Pulmonary artery endothelial cell (primary cell): ENCODE results near the gene PFDN2. TPM values are rescaled to one million over a fixed set of nuclear protein-coding genes. Genes with fewer than 3 reads are reported as not detected.
"Not testable (repeated sequence)": the region's sequence is repeated elsewhere in the genome, so short reads cannot be mapped to it uniquely, and the experiment has no call there.

Experiments
- DNase-seq: peaks from one replicate; pipeline ENCODE4 v3.0.0-alpha.2; 2011; ENCODE audit warnings: low read depth, low spot score
- total RNA-seq: library from RNA; depleted of rRNA; stranded (reverse); fragments of >200 nt; gene quantifications from 2 replicates; pipeline ENCODE4 v1.2.3, GENCODE V29; 2014

The PFDN2 gene
- total RNA-seq, 1 donor from 2014 or later = 56.3 TPM

DNA sequence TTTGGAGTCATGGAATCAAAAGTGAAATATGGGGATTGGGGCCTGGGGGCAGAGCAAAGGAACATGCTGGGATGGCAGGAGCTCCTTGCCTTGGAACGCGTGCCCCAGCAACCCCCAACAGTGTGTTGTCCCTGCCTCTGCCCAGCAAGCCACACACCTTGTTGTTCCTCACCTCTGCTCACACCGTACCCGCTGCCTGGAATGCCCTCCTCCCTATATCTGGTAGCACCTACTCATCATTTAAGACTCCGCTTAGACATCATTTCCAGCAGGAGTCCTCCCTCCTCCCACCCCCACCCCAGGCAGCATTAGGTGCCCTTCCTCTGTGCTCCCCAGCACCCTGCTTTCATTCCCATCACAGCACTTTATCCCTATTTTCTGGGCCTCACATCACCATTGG is 36.3 kb downstream of the PFDN2 start:
- no peak for DNase-seq

DNA sequence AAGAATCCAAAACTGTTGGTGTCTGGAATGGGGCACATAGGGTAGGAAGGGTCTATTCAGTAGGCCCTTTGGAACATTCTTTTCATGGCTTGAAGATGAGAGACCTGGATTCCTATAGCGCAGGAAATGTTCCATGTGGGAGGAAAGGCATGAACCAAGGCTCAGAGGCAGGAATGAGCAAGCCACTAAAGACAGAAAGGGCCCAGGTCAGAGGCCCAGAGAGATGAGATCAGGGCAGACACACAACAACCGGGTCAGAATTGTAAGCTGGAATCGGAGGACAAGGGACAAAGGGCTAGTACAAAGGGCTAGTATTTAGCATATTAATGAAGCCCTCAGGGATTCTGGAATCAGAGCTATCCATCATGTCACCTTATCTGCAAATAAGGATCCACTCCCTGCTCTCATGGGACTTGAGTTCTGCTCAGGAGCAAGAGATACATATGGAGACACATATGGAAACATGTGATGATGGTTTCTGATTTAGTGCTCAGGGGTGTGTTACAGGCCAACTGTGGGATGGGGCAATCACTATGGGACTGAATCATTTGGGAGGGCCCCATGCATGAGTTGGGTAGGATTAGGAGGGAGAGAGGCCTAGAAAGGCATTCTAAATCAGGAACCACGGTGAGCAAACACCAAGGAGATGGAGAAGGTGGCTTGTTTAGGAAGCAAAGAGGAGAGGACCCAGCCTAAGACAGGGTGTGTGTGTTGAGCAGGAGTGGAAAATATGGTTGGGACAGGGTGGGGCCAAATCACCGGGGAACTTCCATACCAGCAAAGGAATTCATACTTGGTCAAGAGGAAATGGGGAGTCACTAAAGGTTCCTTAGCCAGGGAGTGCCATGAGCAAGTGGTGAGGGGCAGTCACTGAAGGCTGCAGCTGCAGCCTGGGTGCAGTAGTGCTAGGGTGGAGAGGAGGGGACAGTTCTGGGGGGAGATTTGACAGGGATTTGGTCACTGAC is 37.1 kb downstream of the PFDN2 start:
- DNase-seq = no peak

DNA sequence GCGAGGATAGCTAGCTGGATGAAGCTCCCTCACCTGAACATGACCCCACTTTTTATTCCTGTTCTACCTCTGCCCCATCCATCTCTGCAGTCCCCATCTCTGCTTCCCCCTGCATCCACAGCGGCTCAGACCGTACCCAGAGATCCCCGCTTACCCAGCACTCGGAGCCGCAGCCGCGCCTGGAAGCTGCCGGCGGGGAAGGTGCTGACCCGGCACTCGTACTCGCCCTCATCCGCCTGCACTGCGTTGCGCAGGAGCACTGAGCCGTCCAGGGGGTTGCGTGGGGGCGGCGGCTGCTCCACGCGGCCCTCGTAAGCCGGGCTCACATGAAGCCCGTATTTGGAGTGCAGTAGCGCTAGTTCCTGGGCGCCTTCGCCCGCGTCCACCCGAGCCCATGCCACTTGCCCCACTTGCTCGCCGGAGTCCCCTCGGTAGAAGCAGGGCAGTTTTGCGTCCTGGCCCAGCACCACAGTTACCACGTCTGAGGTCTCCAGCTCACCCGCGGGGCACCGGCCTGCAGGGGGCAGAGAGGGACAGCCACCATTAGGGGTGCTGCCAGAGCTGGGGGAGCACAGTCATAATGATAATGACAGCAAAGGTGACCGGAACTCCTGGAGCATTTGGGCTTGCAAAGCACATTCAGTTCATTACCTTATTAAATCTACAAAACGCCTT is 38.3 kb downstream of the PFDN2 start:
- no peak for DNase-seq

- DNase-seq = no peak
These were observed 40.4 kb downstream of the PFDN2 start for GRCh38 chr1:161077426-161077825.

GRCh38 chr1:161076410-161076809 is 41.4 kb downstream of the PFDN2 start:
- no peak for DNase-seq

DNA sequence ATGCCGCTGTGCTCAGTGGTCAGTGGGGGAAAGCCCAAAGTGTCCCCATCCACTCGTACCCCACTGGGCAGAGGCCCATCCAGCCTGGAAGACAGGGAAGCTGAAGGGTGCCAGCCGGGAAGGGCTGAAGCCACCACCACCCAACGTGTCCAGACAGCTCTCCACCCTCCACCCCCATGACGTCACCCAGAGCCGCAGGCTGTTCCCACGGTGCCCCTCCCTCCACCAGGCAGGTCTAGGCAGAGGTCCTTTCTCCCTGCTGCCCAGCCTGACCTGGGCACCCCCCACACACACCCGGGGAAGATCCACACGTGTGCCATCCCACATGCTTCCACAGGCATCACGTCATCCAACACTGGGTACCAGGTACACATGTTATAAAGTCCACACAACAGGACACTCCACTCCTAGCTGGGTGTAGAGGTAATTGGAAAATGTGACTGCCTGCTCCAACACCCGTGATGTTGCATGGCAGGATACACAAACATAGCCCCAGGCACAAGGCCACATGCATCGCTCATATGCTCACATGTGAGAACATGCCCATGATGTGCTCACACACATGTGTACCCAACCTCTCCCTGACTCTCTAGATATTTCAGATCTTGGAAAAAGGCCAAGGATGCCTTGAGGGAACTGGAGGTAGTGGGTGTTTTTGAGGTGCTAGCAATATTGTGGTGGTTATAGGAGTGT is 43.0 kb downstream of the PFDN2 start:
- DNase-seq = no peak

DNA sequence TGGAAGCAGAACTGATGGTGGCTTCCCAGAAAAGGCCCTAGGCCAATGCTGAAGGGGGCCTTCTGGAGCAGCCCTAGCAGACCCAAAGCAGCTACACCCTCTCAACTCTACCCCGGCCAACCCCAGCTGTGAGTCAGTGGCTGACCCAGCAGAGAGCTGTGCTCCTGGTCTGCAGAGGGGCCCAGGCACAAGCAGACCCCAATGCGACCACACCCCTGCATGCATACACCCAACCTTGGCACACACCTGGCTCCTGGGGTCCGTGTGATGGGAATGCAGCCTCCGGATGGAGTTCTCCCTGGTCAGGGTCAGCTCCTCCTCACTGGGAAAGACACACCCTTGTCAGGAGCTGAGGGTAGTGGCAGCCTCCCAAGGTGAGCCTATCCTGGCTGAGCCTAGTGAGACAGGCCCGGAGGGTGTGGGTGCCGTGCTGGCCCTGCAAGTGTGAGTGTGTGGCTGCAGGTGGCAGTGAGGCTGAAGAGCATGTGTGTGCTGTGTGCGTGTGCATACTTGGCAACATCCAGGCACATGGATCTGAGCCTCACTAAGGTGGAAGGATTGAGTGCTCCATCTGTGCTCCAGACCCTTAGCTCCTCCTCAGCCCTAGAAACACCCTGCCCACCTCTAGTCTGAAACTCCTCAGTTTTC is 44.2 kb downstream of the PFDN2 start:
- no peak for DNase-seq

DNA sequence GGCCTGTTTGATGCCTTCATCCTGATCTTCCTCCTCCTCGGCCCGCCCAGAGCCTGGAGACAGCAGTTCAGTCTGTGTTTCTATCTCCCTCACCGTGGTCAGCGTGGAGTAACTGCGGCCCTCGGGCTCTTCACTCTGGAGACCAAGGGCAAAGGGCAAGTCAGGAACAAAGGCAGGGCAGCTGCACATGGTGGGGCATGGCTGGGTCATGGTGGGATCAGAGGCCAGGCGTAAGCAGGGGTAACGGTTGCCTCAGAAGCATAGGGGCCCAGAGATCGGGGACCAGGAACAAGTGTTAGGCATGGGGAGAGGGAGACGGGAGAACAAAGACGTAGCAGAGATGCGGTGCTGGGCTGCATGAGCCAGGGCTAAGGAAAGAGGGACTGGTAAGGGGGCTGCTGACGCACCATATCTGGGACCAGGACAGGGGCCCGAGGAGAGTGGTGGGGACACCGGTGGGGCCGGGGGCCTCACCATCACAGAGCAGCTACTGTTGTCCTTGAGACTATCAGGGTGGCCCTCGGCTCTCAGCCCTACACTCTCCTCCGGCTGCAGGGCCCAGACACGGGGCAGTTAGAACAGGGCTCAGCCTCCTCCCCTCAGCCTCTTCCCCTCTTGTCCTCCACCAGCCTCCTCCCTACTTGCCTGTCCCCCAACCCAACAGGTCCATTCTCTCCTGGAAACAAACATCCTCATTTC is 44.9 kb downstream of the PFDN2 start:
- no peak for DNase-seq

GRCh38 chr1:161071886-161072371 is 45.9 kb downstream of the PFDN2 start:
- DNase-seq = no peak

GRCh38 chr1:161070761-161071160 is 47.1 kb downstream of the PFDN2 start:
- no peak for DNase-seq

DNA sequence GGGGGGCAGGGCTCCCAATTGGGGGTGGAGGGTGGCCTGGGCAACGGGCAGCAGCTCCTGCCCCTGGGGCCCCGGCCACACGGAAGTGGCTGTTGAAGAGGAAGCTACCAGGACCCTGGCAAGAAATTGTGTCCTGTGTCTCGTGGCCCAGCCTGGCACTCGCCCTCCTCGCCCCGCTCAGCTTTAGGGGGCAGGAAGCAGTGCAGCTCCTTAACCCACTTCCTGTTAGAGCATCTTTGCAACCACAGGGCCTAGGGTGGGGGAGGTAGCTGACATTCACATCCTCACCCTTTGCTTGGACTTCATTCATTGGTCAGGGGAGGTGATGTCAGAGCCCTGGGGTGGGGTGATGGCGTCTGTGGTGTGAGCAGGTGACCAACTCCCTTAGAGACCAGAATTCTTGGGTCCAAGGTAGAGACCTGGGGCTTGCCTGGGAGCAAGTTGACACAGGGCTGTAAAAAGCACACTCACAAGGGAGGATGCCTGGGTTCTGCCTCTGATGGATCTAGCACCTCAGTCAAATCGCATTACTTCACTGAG is 48.0 kb downstream of the PFDN2 start, which contains the start of gene ARHGAP30:
ARHGAP30 (minus strand) TSS at position 161 of the 540 bp plus-strand sequence. CDS start 267 bp downstream, outside the sequence.
- DNase-seq = no peak

- DNase-seq = no peak
These were observed 48.6 kb downstream of the PFDN2 start for GRCh38 chr1:161069241-161069640.

DNA sequence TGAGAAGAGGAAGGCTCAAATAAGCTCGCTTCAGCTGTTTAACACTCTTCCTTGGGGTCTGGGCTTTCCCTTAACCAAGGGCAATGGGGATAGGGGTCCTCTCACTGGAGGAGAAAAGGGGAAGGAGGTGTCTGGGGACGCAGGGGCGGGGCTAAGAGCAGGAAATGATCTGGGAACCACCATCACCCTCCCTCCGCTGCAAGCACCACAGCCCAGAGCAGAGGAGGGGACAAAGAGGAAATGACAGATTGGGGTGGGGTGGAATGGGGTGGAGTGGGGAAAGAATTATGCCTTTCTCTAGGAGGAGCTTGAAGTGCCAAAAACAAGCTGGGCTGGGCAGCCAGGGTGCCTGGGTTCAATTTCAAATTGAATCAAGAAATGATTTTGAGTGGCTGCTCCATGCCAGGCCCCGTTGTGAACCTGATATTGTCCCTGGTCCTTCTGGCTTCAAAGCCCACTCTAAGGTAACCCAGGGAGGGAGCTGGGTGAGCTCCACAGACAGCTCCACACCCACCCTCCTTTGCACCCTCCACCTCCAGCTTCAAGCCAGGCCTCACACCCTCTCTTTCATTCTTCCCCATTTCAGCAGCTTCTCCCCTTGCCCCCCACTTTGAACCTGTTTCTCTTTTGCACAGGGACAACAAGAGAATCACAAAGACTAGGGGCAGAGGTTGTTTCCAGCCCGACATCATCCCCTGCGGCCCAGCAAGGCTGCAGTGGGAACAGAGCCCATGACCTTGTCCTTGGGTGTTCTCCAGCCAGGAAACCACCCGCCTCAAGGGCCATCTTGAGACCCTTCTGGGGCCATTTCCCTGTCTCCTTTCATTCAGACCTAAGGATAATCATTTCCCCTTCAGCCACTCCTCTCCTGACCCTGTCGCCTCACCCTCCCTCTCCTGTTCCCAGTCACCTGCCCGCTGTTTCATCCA is 49.3 kb downstream of the PFDN2 start:
- DNase-seq = no peak

- no peak for DNase-seq
These were observed 51.1 kb downstream of the PFDN2 start for GRCh38 chr1:161066694-161067093.

GRCh38 chr1:161065681-161066080 is 52.2 kb downstream of the PFDN2 start:
- DNase-seq = not testable (repeated sequence)

GRCh38 chr1:161063936-161064335 is 53.9 kb downstream of the PFDN2 start:
- not testable (repeated sequence) for DNase-seq

- no peak for DNase-seq
These were observed 56.4 kb downstream of the PFDN2 start for GRCh38 chr1:161061419-161061818.

DNA sequence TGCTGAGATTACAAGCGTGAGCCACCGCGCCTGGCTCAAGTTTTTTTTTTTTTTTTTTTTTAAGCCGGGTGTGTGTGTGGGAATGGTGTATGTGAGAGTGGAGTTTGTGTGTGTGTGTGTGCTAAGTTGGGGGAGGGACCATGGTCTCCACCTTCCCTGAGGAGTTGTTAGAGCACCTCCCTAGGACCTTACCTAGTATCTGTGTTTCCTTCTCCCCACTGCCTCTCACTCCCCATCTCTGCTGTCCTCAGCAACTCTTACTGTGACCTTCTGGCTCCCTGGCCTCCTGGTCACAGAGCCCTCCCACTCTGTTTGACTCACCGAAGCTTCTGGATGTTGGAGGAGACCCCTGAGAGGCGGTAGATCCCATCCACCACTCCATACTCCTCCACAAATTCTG is 58.5 kb downstream of the PFDN2 start:
- no peak for DNase-seq

DNA sequence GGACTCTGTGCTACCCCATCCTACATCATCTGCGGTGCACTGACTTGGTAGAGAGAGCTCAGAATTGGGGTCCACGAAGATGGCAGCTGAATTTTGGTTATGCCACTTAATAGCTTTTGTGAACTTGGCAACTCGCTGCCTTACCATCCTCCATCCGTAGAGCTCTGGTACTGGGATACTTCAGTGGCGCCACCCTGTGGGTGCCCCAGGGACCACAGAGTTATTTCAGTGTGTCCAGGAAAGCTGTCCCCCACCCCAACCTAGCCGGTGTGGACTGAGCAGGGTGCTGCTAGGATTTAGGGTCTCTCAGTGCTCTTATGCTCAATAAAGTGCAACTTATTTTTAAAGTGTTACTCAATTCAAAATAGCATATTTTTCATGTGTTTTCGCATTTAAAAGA is 63.0 kb downstream of the PFDN2 start:
- no peak for DNase-seq
